ENCODE measurements around the gene ST8SIA2. TPM values are rescaled to one million over a fixed set of nuclear protein-coding genes. Genes with fewer than 3 reads are reported as not detected.

ST8SIA2 gene
- total and polyA plus RNA-seq, 12 donors: 0.07 to 0.83 (median 0.34) TPM; not detected in 5

GRCh38 chr15:92429378-92430068 lies 35.8 kb downstream of the ST8SIA2 start:
- TF ChIP-seq POLR2A (IDR thresholded peaks at IDR 0.05) (no peak), CTCF (IDR thresholded peaks at IDR 0.05) (no peak)
- no peaks in the 10 kb centered on the region for H3K27me3 ChIP-seq
- H3K27ac ChIP-seq: no peak overlapping the region
- 31 to 55% (median 49%) methylated on average over 2 of the region's 2 CpGs for WGBS, 4 donors
- H3K4me3 ChIP-seq: no peak overlapping the region
- H3K36me3 ChIP-seq (replicated peaks in 1 of 2): no peaks in the 10 kb centered on the region
- H3K9me3 ChIP-seq (replicated peaks in 1 of 3): no peaks in the 10 kb centered on the region
- intact Hi-C loops (cut with DNase I): no loop called here
- DNase-seq: peak; percentile 26 to 77 (median 44)
- no peaks in the 10 kb centered on the region for H3K4me1 ChIP-seq (replicated peaks in 1 of 2)

GRCh38 chr15:92430069-92430440 lies 36.4 kb downstream of the ST8SIA2 start:
- no peaks in the 10 kb centered on the region for H3K4me1 ChIP-seq (replicated peaks in 1 of 2)
- DNase-seq: no peak
- H3K27ac ChIP-seq: no peak overlapping the region
- intact Hi-C loops (cut with DNase I): no loop called here
- H3K9me3 ChIP-seq (replicated peaks in 1 of 3): no peaks in the 10 kb centered on the region
- H3K4me3 ChIP-seq: no peak overlapping the region
- TF ChIP-seq CTCF (IDR thresholded peaks at IDR 0.05) (no peak), POLR2A (IDR thresholded peaks at IDR 0.05) (no peak)
- 79 to 84% (median 81%) methylated on average over 1 of the region's 1 CpG for WGBS, 4 donors
- no peaks in the 10 kb centered on the region for H3K36me3 ChIP-seq (replicated peaks in 1 of 2)
- no peaks in the 10 kb centered on the region for H3K27me3 ChIP-seq

- 52 to 75% (median 63%) methylated on average over 3 of the region's 3 CpGs for WGBS, 4 donors
- Histone ChIP-seq H3K36me3 (replicated peaks in 1 of 2) (no peaks in the 10 kb centered on the region), H3K27ac (no peak overlapping the region), H3K4me3 (no peak overlapping the region), H3K9me3 (replicated peaks in 1 of 3) (no peaks in the 10 kb centered on the region), H3K4me1 (replicated peaks in 1 of 2) (no peaks in the 10 kb centered on the region), H3K27me3 (no peaks in the 10 kb centered on the region)
- TF ChIP-seq POLR2A (IDR thresholded peaks at IDR 0.05) (no peak), CTCF (IDR thresholded peaks at IDR 0.05) (no peak)
- DNase-seq: no peak
- intact Hi-C loops (cut with DNase I): no loop called here
These were observed 41.5 kb downstream of the ST8SIA2 start for GRCh38 chr15:92435145-92435544.

- TF ChIP-seq POLR2A (IDR thresholded peaks at IDR 0.05) (no peak), CTCF (IDR thresholded peaks at IDR 0.05) (no peak)
- no peaks in the 10 kb centered on the region for H3K27me3 ChIP-seq
- H3K4me1 ChIP-seq (replicated peaks in 1 of 2): no peaks in the 10 kb centered on the region
- H3K36me3 ChIP-seq (replicated peaks in 1 of 2): no peaks in the 10 kb centered on the region
- intact Hi-C loops (cut with DNase I): no loop called here
- WGBS, 4 donors: 70 to 83% (median 78%) methylated on average over 4 to 12 of the region's 12 CpGs
- no peak for DNase-seq
- H3K4me3 ChIP-seq: no peak overlapping the region
- H3K9me3 ChIP-seq (replicated peaks in 1 of 3): no peaks in the 10 kb centered on the region
- H3K27ac ChIP-seq: no peak overlapping the region
These were observed 44.8 kb downstream of the ST8SIA2 start for GRCh38 chr15:92438471-92438870.

Measured in adrenal gland (tissue), 12 donors.